ENCODE data around the gene FADS6. TPM values are rescaled to one million over a fixed set of nuclear protein-coding genes. Genes with fewer than 3 reads are reported as not detected.

The FADS6 gene
- total RNA-seq, 1 donor from 2014 or later = not detected

GRCh38 chr17:74836691-74837467 is 56.6 kb downstream of the FADS6 start:
- Histone ChIP-seq H3K9me3 (replicated peaks) (no peaks in the 10 kb centered on the region), H3K27ac (replicated peaks) (no peak overlapping the region), H3K27me3 (ENCODE audit: low read depth) (no peaks in the 10 kb centered on the region), H3K4me3 (no peak overlapping the region), H3K4me1 (peaks cover 21% of the 10 kb centered on the region), H3K36me3 (peaks cover 6% of the 10 kb centered on the region)
- TF ChIP-seq CTCF (IDR thresholded peaks at IDR 0.05; ENCODE audit: borderline replicate concordance) = no peak
- no peak for DNase-seq
- intact Hi-C loops (cut with micrococcal nuclease) = no loop called here

- TF ChIP-seq CTCF (IDR thresholded peaks at IDR 0.05; ENCODE audit: borderline replicate concordance) = no peak
- Histone ChIP-seq H3K36me3 (peaks cover 6% of the 10 kb centered on the region), H3K27me3 (ENCODE audit: low read depth) (no peaks in the 10 kb centered on the region), H3K4me3 (no peak overlapping the region), H3K4me1 (peaks cover 14% of the 10 kb centered on the region), H3K27ac (replicated peaks) (no peak overlapping the region), H3K9me3 (replicated peaks) (no peaks in the 10 kb centered on the region)
- intact Hi-C loops (cut with micrococcal nuclease) = no loop called here
- DNase-seq = no peak
Observed at GRCh38 chr17:74836191-74836590, 57.2 kb downstream of the FADS6 start.

GRCh38 chr17:74833501-74834377 is 59.7 kb downstream of the FADS6 start:
- TF ChIP-seq CTCF (IDR thresholded peaks at IDR 0.05; ENCODE audit: borderline replicate concordance) = no peak
- no peak overlapping the region for H3K4me3 ChIP-seq
- peaks cover 10% of the 10 kb centered on the region for H3K36me3 ChIP-seq
- no peaks in the 10 kb centered on the region for H3K27me3 ChIP-seq (ENCODE audit: low read depth)
- no peaks in the 10 kb centered on the region for H3K4me1 ChIP-seq
- DNase-seq = no peak
- H3K27ac ChIP-seq (replicated peaks) = no peak overlapping the region
- no peaks in the 10 kb centered on the region for H3K9me3 ChIP-seq (replicated peaks)
- intact Hi-C loops (cut with micrococcal nuclease) = loop anchor here (5.0 kb wide), 1 partner anchor 46 kb away; no protein-coding TSS in a partner anchor

GRCh38 chr17:74832421-74832820 is 61.0 kb downstream of the FADS6 start:
- Histone ChIP-seq H3K36me3 (peaks cover 10% of the 10 kb centered on the region), H3K9me3 (replicated peaks) (no peaks in the 10 kb centered on the region), H3K27me3 (ENCODE audit: low read depth) (no peaks in the 10 kb centered on the region), H3K4me1 (no peaks in the 10 kb centered on the region), H3K4me3 (no peak overlapping the region), H3K27ac (replicated peaks) (no peak overlapping the region)
- no peak for TF ChIP-seq CTCF (IDR thresholded peaks at IDR 0.05; ENCODE audit: borderline replicate concordance)
- intact Hi-C loops (cut with micrococcal nuclease) = loop anchor here (5.0 kb wide), 1 partner anchor 45 kb away; no protein-coding TSS in a partner anchor
- DNase-seq = no peak

- Histone ChIP-seq H3K36me3 (peaks cover 9% of the 10 kb centered on the region), H3K9me3 (replicated peaks) (no peaks in the 10 kb centered on the region), H3K4me3 (no peak overlapping the region), H3K27ac (replicated peaks) (no peak overlapping the region), H3K27me3 (ENCODE audit: low read depth) (no peaks in the 10 kb centered on the region), H3K4me1 (no peaks in the 10 kb centered on the region)
- no peak for TF ChIP-seq CTCF (IDR thresholded peaks at IDR 0.05; ENCODE audit: borderline replicate concordance)
- no peak for DNase-seq
- intact Hi-C loops (cut with micrococcal nuclease) = loop anchor here (5.0 kb wide), 1 partner anchor 44 kb away; no protein-coding TSS in a partner anchor
Observed at GRCh38 chr17:74831444-74832146, 61.8 kb downstream of the FADS6 start.

All from left ventricle myocardium inferior (tissue), 1 donor.